IMR-90 (cell line): Measurements from ENCODE around the gene CCL19. TPM values are rescaled to one million over a fixed set of nuclear protein-coding genes. Genes with fewer than 3 reads are reported as not detected.

Experiments used
- ATAC-seq: fragments of 200-7000 bp; cut with Tn5 transposase; 2 replicates; pipeline ENCODE4 v1.9.1; 2020; ENCODE audit warnings: low read depth, mild to moderate bottlenecking, moderate library complexity
- BruUV-seq: library from RNA; stranded (reverse); fragments of 400-500 nt; replicated peaks from 2 replicates; lab custom pipeline; 2021; lab: Mats Ljungman, UMichigan
- CTCF ChIA-PET: fragments of 300-600 bp; formaldehyde crosslinking; extraction: SDS; loops from one replicate; lab custom pipeline; 2021; ENCODE audit warnings: antibody characterized with exemption; lab: Yijun Ruan, JAX
- POLR2A ChIA-PET: fragments of 300-600 bp; sonication (Branson Sonifier 250); formaldehyde crosslinking; loops from one replicate; lab custom pipeline; 2022; ENCODE audit warnings: antibody characterized with exemption; ENCODE audit not compliant: unreplicated experiment; lab: Charles Lee
- DNase-seq: peaks from one replicate; pipeline ENCODE4 v3.0.0; 2013
- H2AFZ ChIP-seq: replicated peaks from 2 replicates; pipeline ENCODE3; 2013; ENCODE audit warnings: low read length, mild to moderate bottlenecking; ENCODE audit not compliant: poor library complexity
- H2AK5ac ChIP-seq: 2 replicates; pipeline ENCODE4 v1.6.1; 2013; ENCODE audit warnings: low read depth, low read length, inconsistent platforms
- H2AK9ac ChIP-seq: replicated peaks from 2 replicates; pipeline ENCODE3; 2013; ENCODE audit warnings: mild to moderate bottlenecking, low read depth, low read length, moderate library complexity; ENCODE audit not compliant: poor library complexity
- H2BK120ac ChIP-seq: 2 replicates; pipeline ENCODE4 v1.6.1; 2013; ENCODE audit warnings: low read depth, low read length, inconsistent platforms
- H2BK15ac ChIP-seq: 3 replicates; pipeline ENCODE4 v1.6.1; 2013; ENCODE audit warnings: low read depth, low read length, inconsistent platforms
- H2BK20ac ChIP-seq: 2 replicates; pipeline ENCODE4 v1.6.1; 2013; ENCODE audit warnings: low read depth, mild to moderate bottlenecking, inconsistent platforms, low read length, moderate library complexity
- H2BK5ac ChIP-seq: 2 replicates; pipeline ENCODE4 v1.6.1; 2013; ENCODE audit warnings: mild to moderate bottlenecking, low read depth, low read length, inconsistent platforms; ENCODE audit not compliant: poor library complexity, severe bottlenecking
- H3K14ac ChIP-seq: replicated peaks from 2 replicates; pipeline ENCODE4 v1.6.1; 2013; ENCODE audit warnings: low read depth, low read length, inconsistent platforms
- H3K18ac ChIP-seq: 2 replicates; pipeline ENCODE4 v1.6.1; 2013; ENCODE audit warnings: low read depth, low read length, control low read depth
- H3K23ac ChIP-seq: 2 replicates; pipeline ENCODE4 v1.6.1; 2013; ENCODE audit warnings: low read depth, low read length, inconsistent platforms
- H3K27ac ChIP-seq: 2 replicates; pipeline ENCODE4 v1.5.1; 2013; ENCODE audit warnings: mild to moderate bottlenecking, control low read depth, low read length; ENCODE audit not compliant: insufficient read depth
- H3K27me3 ChIP-seq: 2 replicates; pipeline ENCODE4 v1.6.1; 2013; ENCODE audit warnings: low read length; ENCODE audit not compliant: control insufficient read depth, insufficient read depth
- H3K36me3 ChIP-seq: 2 replicates; pipeline ENCODE4 v1.6.1; 2013; ENCODE audit warnings: low read length, mixed read lengths; ENCODE audit not compliant: control insufficient read depth, insufficient read depth
- H3K4ac ChIP-seq: 2 replicates; pipeline ENCODE4 v1.6.1; 2013; ENCODE audit warnings: low read depth, low read length, inconsistent platforms
- H3K4me1 ChIP-seq: 2 replicates; pipeline ENCODE4 v1.6.1; 2013; ENCODE audit warnings: low read length, mixed read lengths; ENCODE audit not compliant: control insufficient read depth, insufficient read depth
- H3K4me2 ChIP-seq: 2 replicates; pipeline ENCODE4 v1.6.1; 2013; ENCODE audit warnings: low read depth, mild to moderate bottlenecking, control low read depth, low read length, moderate library complexity
- H3K4me3 ChIP-seq: 2 replicates; pipeline ENCODE4 v1.5.1; 2013; ENCODE audit warnings: low read depth, mild to moderate bottlenecking, control low read depth, low read length, moderate library complexity; ENCODE audit not compliant: insufficient read depth
- H3K56ac ChIP-seq: 2 replicates; pipeline ENCODE4 v1.6.1; 2013; ENCODE audit warnings: low read length, inconsistent platforms; ENCODE audit not compliant: insufficient read depth; ENCODE audit errors: extremely low read depth
- H3K79me1 ChIP-seq, 2 experiments: 2 replicates each; pipeline ENCODE4 v1.6.1; 2013; ENCODE audit warnings: low read length in 2 of 2, inconsistent platforms in 1 of 2, low read depth in 1 of 2
- H3K9ac ChIP-seq: 2 replicates; pipeline ENCODE4 v1.6.1; 2013; ENCODE audit warnings: low read depth, low read length, control low read depth
- H3K9me1 ChIP-seq: 2 replicates; pipeline ENCODE4 v1.6.1; 2013; ENCODE audit warnings: low read length, inconsistent platforms; ENCODE audit not compliant: insufficient read depth
- H3K9me3 ChIP-seq: 2 replicates; pipeline ENCODE4 v1.6.1; 2013; ENCODE audit warnings: low read length; ENCODE audit not compliant: control insufficient read depth, insufficient read depth
- H4K20me1 ChIP-seq: 2 replicates; pipeline ENCODE4 v1.6.1; 2013; ENCODE audit warnings: low read length, inconsistent platforms; ENCODE audit not compliant: insufficient read depth
- H4K5ac ChIP-seq: 2 replicates; pipeline ENCODE4 v1.6.1; 2013; ENCODE audit warnings: mild to moderate bottlenecking, low read depth, low read length, control low read depth
- H4K8ac ChIP-seq, 2 experiments: 2 replicates each; pipeline ENCODE4 v1.6.1; 2013; ENCODE audit warnings: low read depth in 2 of 2, low read length in 2 of 2, control low read depth in 1 of 2, inconsistent platforms in 1 of 2
- H4K91ac ChIP-seq: 2 replicates; pipeline ENCODE4 v1.6.1; 2013; ENCODE audit warnings: low read depth, low read length, inconsistent platforms; ENCODE audit not compliant: insufficient read depth
- BHLHE40 ChIP-seq: fragments of 150-350 bp; IDR thresholded peaks from 2 replicates; pipeline ENCODE4 v1.6.1; 2016; ENCODE audit warnings: mild to moderate bottlenecking, low read depth, low read length
- NFE2L2 ChIP-seq: fragments of 150-350 bp; IDR thresholded peaks from 2 replicates; pipeline ENCODE4 v1.6.1; 2016; ENCODE audit warnings: low read depth, mild to moderate bottlenecking, low read length
- RCOR1 ChIP-seq: IDR thresholded peaks from 2 replicates; pipeline ENCODE4 v1.6.1; 2012; ENCODE audit warnings: mild to moderate bottlenecking, low read length, improper control_type of control experiment; ENCODE audit not compliant: insufficient replicate concordance
- dilution Hi-C: fragments of 300-500 bp; cut with HindIII; formaldehyde crosslinking; loops from one replicate; pipeline ENCODE4 v1.14.3; 2018; ENCODE audit warnings: low sequenced_read_pairs; ENCODE audit not compliant: unreplicated experiment
- in situ Hi-C: fragments of 300-500 bp; cut with MboI; formaldehyde crosslinking; loops from 3 replicates; pipeline ENCODE4 v1.14.3; 2019; ENCODE audit warnings: low sequenced_read_pairs, inconsistent platforms, mixed read lengths
- intact Hi-C: fragments of 100-400 bp; cut with micrococcal nuclease; formaldehyde crosslinking; loops from 2 replicates; pipeline ENCODE4 v1.10.0; 2022
- polyA plus RNA-seq, 3 experiments: library from polyadenylated mRNA; depleted of rRNA; stranded (reverse); fragments of >200 nt; gene quantifications; 2 replicates each; pipeline ENCODE4 v1.2.3, GENCODE V29; 2012; ENCODE audit warnings: low replicate concordance in 1 of 3
- total RNA-seq: library from RNA; depleted of rRNA; stranded (reverse); fragments of >200 nt; gene quantifications from 2 replicates; pipeline ENCODE4 v1.2.3, GENCODE V29; 2012

Gene CCL19
- total and polyA plus RNA-seq, 2 of the 4 experiments (the other 2 are of a cell fraction) = not detected

GRCh38 chr9:34734720-34735119, 43.6 kb upstream of the CCL19 start:
- Histone ChIP-seq H3K4me2 (no peak overlapping the region), H3K9me1 (no peaks in the 10 kb centered on the region), H2BK120ac (no peak overlapping the region), H2AK5ac (no peak overlapping the region), H3K18ac (no peak overlapping the region), H3K56ac (no peak overlapping the region), H4K8ac (no peak overlapping the region), H3K9ac (no peak overlapping the region), H2BK20ac (no peak overlapping the region), H3K36me3 (no peaks in the 10 kb centered on the region), H2AFZ (no peak overlapping the region), H4K91ac (no peak overlapping the region), H3K4ac (no peak overlapping the region), H2AK9ac (no peak overlapping the region), H3K79me1 (no peaks in the 10 kb centered on the region), H2BK15ac (no peak overlapping the region), H4K5ac (no peak overlapping the region), H3K27me3 (peaks cover 7% of the 10 kb centered on the region), H3K4me3 (no peak overlapping the region), H3K14ac (no peak overlapping the region), H4K20me1 (no peaks in the 10 kb centered on the region), H3K4me1 (no peaks in the 10 kb centered on the region), H3K9me3 (no peaks in the 10 kb centered on the region), H3K27ac (no peak overlapping the region), H3K23ac (no peak overlapping the region), H2BK5ac (no peak overlapping the region)
- ChIA-PET CTCF (interaction anchor here (0.7 kb wide), 1 partner anchor 14 kb away, joined by 8 read pairs; no protein-coding TSS in a partner anchor), POLR2A (no interaction called here)
- dilution Hi-C loops = no loop called here
- no TSS peak for BruUV-seq
- no peak for DNase-seq
- in situ Hi-C loops = no loop called here
- ATAC-seq = no peak
- TF ChIP-seq BHLHE40 = no peak
- no peak for TF ChIP-seq RCOR1
- no peak for TF ChIP-seq NFE2L2
- intact Hi-C loops = no loop called here
